K562 (cell line): ENCODE measurements around the gene SZT2. TPM values are rescaled to one million over a fixed set of nuclear protein-coding genes. Genes with fewer than 3 reads are reported as not detected.

ENCODE experiments used
- EWSR1 ChIP-seq: fragments of 450-650 bp; IDR thresholded peaks from 2 replicates; pipeline ENCODE4 v1.6.1; 2018; ENCODE audit warnings: borderline replicate concordance, mild to moderate bottlenecking, low read depth, moderate library complexity; ENCODE audit not compliant: partially characterized antibody
- MEF2A ChIP-seq: IDR thresholded peaks from 2 replicates; pipeline ENCODE4 v1.6.1; 2011; ENCODE audit warnings: low read depth, mild to moderate bottlenecking, low read length, moderate library complexity; ENCODE audit not compliant: control insufficient read depth
- MGA ChIP-seq: fragments of 450-650 bp; IDR thresholded peaks from 2 replicates; pipeline ENCODE4 v1.6.1; 2016; ENCODE audit warnings: mild to moderate bottlenecking, moderate library complexity
- TCF3 ChIP-seq: sonication (generic); formaldehyde crosslinking; IDR thresholded peaks from 2 replicates; pipeline ENCODE4 v1.4.0; 2020; ENCODE audit warnings: mild to moderate bottlenecking, missing genetic modification reagents
- TCF7L2 ChIP-seq: fragments of 150-350 bp; IDR thresholded peaks from 2 replicates; pipeline ENCODE4 v1.6.1; 2016; ENCODE audit warnings: low read depth, mild to moderate bottlenecking, low read length, moderate library complexity
- TFAP4 ChIP-seq: sonication (generic); formaldehyde crosslinking; IDR thresholded peaks from 2 replicates; pipeline ENCODE4 v1.8.0; 2022; ENCODE audit warnings: missing genetic modification reagents, mild to moderate bottlenecking, moderate library complexity, borderline replicate concordance
- ZNF121 ChIP-seq: sonication (generic); formaldehyde crosslinking; conservative IDR thresholded peaks from 2 replicates; pipeline ENCODE4 v1.8.0; 2022; ENCODE audit warnings: missing genetic modification reagents
- ZNF184 ChIP-seq: sonication (generic); formaldehyde crosslinking; IDR thresholded peaks from 2 replicates; pipeline ENCODE4 v1.5.0; 2020; ENCODE audit warnings: missing genetic modification reagents
- ZNF23 ChIP-seq: fragments of 250-450 bp; sonication (Bioruptor Pico); IDR thresholded peaks from 2 replicates; pipeline ENCODE4 v1.4.0; 2020; ENCODE audit warnings: mild to moderate bottlenecking
- polyA plus RNA-seq, 8 experiments: library from polyadenylated mRNA; depleted of rRNA in 4 of 8; stranded (reverse) in 5 of 8; unstranded in 3 of 8; fragments of >200 nt; fragmentation: Nextera tagmentation in 2 of 8; fragmentation: Illumina TruSeq in 1 of 8; extraction: Ambion mirVana in 2 of 8; extraction: Trizol in 1 of 8; gene quantifications; 2 replicates each; pipeline versions ENCODE4 v1.2.1 to v1.2.3, GENCODE V29; 2011 to 2014; ENCODE audit warnings: inconsistent platforms in 1 of 8, missing spikeins in 1 of 8
- total RNA-seq, 7 experiments: library from RNA; depleted of rRNA in 6 of 7; stranded (reverse); fragments of >200 nt in 6 of 7; fragmentation: Illumina TruSeq in 2 of 7; extraction: Trizol in 2 of 7; gene quantifications; 2 replicates each; pipeline versions ENCODE4 v1.2.1 to v1.2.3, GENCODE V29; 2011 to 2021; ENCODE audit warnings: low replicate concordance in 1 of 7
- TF ChIP-seq, protein P1 (sequence below): fragments of 250-450 bp; sonication (Bioruptor Pico); IDR thresholded peaks from 2 replicates; pipeline ENCODE4 v1.8.0; 2022; ENCODE audit warnings: moderate library complexity, mild to moderate bottlenecking, inconsistent platforms

SZT2 gene
- total and polyA plus RNA-seq, 9 of the 15 experiments (the other 6 are each of a cell fraction or from before 2014, with no cell fraction given): 0.88 to 31.0 (median 12.8) TPM

GRCh38 chr1:43396059-43396458 is 6.4 kb downstream of the SZT2 start (continued):
- TF ChIP-seq MGA: no peak
- TF ChIP-seq, protein P1, sequence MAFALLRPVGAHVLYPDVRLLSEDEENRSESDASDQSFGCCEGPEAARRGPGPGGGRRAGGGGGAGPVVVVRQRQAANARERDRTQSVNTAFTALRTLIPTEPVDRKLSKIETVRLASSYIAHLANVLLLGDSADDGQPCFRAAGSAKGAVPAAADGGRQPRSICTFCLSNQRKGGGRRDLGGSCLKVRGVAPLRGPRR (CRISPR knock-in tag): no peak
- no peak for TF ChIP-seq EWSR1
- no peak for TF ChIP-seq ZNF121 (CRISPR knock-in tag)
- no peak for TF ChIP-seq ZNF23 (CRISPR knock-in tag)
- no peak for TF ChIP-seq MEF2A
- no peak for TF ChIP-seq TFAP4 (CRISPR knock-in tag)
- no peak for TF ChIP-seq TCF3 (CRISPR knock-in tag)
- TF ChIP-seq TCF7L2: no peak
- TF ChIP-seq ZNF184 (CRISPR knock-in tag): no peak
